ENCODE measurements around the gene MAN1C1. TPM values are rescaled to one million over a fixed set of nuclear protein-coding genes. Genes with fewer than 3 reads are reported as not detected.

Gene MAN1C1
- total and polyA plus RNA-seq, 10 of the 15 experiments (the other 5 are each of a cell fraction or from before 2014, with no cell fraction given): 0.12 to 0.56 (median 0.22) TPM; not detected in 3

DNA sequence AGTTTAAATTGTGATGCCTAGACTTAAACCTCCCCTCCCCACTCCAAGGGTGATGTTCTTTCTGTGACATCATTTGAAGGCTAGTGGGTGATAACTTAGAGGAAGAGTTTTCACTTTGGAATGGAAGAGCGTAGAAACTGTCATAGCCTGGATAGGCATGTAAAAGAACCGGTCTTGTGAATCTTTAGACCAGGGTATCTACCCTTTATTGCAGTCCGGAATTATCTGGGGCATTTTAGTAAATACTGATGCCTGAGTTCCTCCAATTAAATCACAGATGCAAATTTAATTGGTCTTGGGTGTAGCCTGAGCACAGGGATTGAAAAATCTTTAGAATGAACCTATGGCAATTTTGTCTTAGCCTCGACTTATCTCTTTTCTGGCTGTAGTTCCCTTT, 24.7 kb downstream of the MAN1C1 start:
- intact Hi-C loops (cut with micrococcal nuclease; ENCODE audit: unreplicated experiment): no loop called here
- 56% methylated on average over 4 of the region's 4 CpGs for WGBS (ENCODE audit: insufficient coverage, insufficient replicate concordance, low lambda C conversion rate, missing lambda C conversion rate)
- SMC1A ChIA-PET (ENCODE audit: uncharacterized antibody, unreplicated experiment): interaction anchor here (0.6 kb wide), 1 partner anchor 373 kb away, joined by 4 read pairs; no protein-coding TSS in a partner anchor
- no peak overlapping the region for H3K4me3 ChIP-seq
- H3K36me3 ChIP-seq (ENCODE audit: control insufficient read depth in 2 of 2, insufficient read depth in 2 of 2, low read length in 1 of 2): no peaks in the 10 kb centered on the region
- peaks cover 1% of the 10 kb centered on the region; the same call in 2 of the 3 replicates for H3K9me3 ChIP-seq (replicated peaks; ENCODE audit: control insufficient read depth, insufficient read depth, low read length)
- FAIRE-seq: no peak
- no peak overlapping the region for H3K4me2 ChIP-seq (ENCODE audit: control insufficient read depth, insufficient read depth)
- in situ Hi-C loops (cut with MboI): no loop called here
- RAD21 ChIA-PET (ENCODE audit: unreplicated experiment): no interaction called here
- H2AFZ ChIP-seq (ENCODE audit: control insufficient read depth, low read depth, low read length): no peak overlapping the region
- DNase-seq (ENCODE audit: low read depth, low spot score): no peak
- H4K20me1 ChIP-seq (ENCODE audit: control insufficient read depth, insufficient read depth): no peaks in the 10 kb centered on the region
- H3K9ac ChIP-seq (ENCODE audit: control insufficient read depth, insufficient read depth, low read length): no peak overlapping the region
- CTCF ChIA-PET: no interaction called here
- ATAC-seq: no peak
- POLR2A ChIA-PET: no interaction called here
- BruUV-seq (replicated peaks): no TSS peak
- TF ChIP-seq NBN (IDR thresholded peaks at IDR 0.05): no peak
- no peak for TF ChIP-seq MYB (IDR thresholded peaks at IDR 0.05; ENCODE audit: borderline replicate concordance, low read depth, low read length)
- no peak for TF ChIP-seq ASH2L (IDR thresholded peaks at IDR 0.05; ENCODE audit: borderline replicate concordance, low read depth)
- no peak for TF ChIP-seq NFIC (IDR thresholded peaks at IDR 0.05; ENCODE audit: low read depth, low read length)
- no peak for TF ChIP-seq HDGF (IDR thresholded peaks at IDR 0.05)
- TF ChIP-seq RB1 (IDR thresholded peaks at IDR 0.05; ENCODE audit: borderline replicate concordance): no peak
- no peak for TF ChIP-seq YBX1 (IDR thresholded peaks at IDR 0.05)
- H3K27me3 ChIP-seq (replicated peaks in 1 of 2; ENCODE audit: control insufficient read depth in 2 of 2, insufficient read depth in 2 of 2, low read length in 1 of 2): peaks cover 0 to 4% of the 10 kb centered on the region in 2 experiments; a peak in 1 of 4 replicates
- no peak overlapping the region for H3K27ac ChIP-seq (ENCODE audit: control insufficient read depth, insufficient read depth)
- H3K4me1 ChIP-seq (ENCODE audit: control insufficient read depth, insufficient read depth, low read length): no peaks in the 10 kb centered on the region; the same call in 1 of the 2 replicates
- no peaks in the 10 kb centered on the region for H3K79me2 ChIP-seq (ENCODE audit: control insufficient read depth, insufficient read depth, low read length)

DNA sequence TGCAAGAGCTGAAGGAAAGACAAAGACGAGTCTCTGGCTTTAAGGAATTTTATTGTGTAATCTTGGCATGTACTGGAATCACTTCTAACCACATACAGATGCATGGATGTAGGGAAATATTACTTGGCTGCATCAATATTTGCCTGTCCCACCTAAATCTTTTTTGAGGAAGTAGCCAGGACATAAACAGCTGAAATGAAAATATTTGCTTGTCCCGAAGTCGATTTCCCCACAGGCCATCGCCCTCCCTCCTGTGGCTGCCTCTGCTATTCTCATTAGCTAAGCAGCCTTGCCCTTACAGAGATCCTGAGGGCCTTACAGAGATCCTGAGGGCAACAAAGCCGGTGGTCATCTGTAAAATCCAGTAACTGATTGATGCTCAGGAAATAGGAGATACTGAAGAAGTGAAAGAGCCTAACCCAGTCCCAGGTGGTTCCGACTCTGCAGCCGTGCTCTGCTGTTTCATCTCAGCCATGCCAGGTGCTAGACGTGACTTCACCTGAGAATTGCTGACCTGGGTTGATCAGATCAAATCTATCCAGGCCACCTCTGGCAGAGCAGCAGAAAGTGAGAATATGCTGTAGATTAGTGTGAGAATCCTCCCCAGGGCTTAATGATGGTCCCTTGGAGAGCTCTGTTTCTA, 25.5 kb downstream of the MAN1C1 start:
- SMC1A ChIA-PET (ENCODE audit: uncharacterized antibody, unreplicated experiment): no interaction called here
- 7% methylated on average over 8 of the region's 8 CpGs for WGBS (ENCODE audit: insufficient coverage, insufficient replicate concordance, low lambda C conversion rate, missing lambda C conversion rate)
- Histone ChIP-seq H3K79me2 (ENCODE audit: control insufficient read depth, insufficient read depth, low read length) (no peaks in the 10 kb centered on the region), H3K4me3 (no peak overlapping the region), H3K4me2 (ENCODE audit: control insufficient read depth, insufficient read depth) (no peak overlapping the region), H4K20me1 (ENCODE audit: control insufficient read depth, insufficient read depth) (no peaks in the 10 kb centered on the region), H3K9me3 (replicated peaks; ENCODE audit: control insufficient read depth, insufficient read depth, low read length) (no peaks in the 10 kb centered on the region; the same call in 2 of the 3 replicates), H3K27me3 (replicated peaks in 1 of 2; ENCODE audit: control insufficient read depth in 2 of 2, insufficient read depth in 2 of 2, low read length in 1 of 2) (peaks cover 2 to 4% of the 10 kb centered on the region in 2 experiments; a peak in 1 of 4 replicates), H3K4me1 (ENCODE audit: control insufficient read depth, insufficient read depth, low read length) (no peaks in the 10 kb centered on the region; the same call in 1 of the 2 replicates), H3K27ac (ENCODE audit: control insufficient read depth, insufficient read depth) (no peak overlapping the region), H3K9ac (ENCODE audit: control insufficient read depth, insufficient read depth, low read length) (no peak overlapping the region), H3K36me3 (ENCODE audit: control insufficient read depth in 2 of 2, insufficient read depth in 2 of 2, low read length in 1 of 2) (no peaks in the 10 kb centered on the region), H2AFZ (ENCODE audit: control insufficient read depth, low read depth, low read length) (no peak overlapping the region)
- no peak for DNase-seq (ENCODE audit: low read depth, low spot score)
- intact Hi-C loops (cut with micrococcal nuclease; ENCODE audit: unreplicated experiment) (no loop called here), in situ Hi-C loops (cut with MboI) (no loop called here)
- ATAC-seq: peak; percentile 70
- no peak for FAIRE-seq
- RAD21 ChIA-PET (ENCODE audit: unreplicated experiment): no interaction called here
- CTCF ChIA-PET: no interaction called here
- POLR2A ChIA-PET: interaction anchor here (0.5 kb wide), 1 partner anchor 17 kb away, joined by 10 read pairs; no protein-coding TSS in a partner anchor
- no TSS peak for BruUV-seq (replicated peaks)
- TF ChIP-seq CHD4 (IDR thresholded peaks at IDR 0.05) (no peak), CHD2 (IDR thresholded peaks at IDR 0.05; ENCODE audit: borderline replicate concordance, low read depth, low read length) (no peak), IKZF2 (IDR thresholded peaks at IDR 0.05) (no peak), LARP7 (IDR thresholded peaks at IDR 0.05) (no peak), RUNX3 (IDR thresholded peaks at IDR 0.05; ENCODE audit: low read length) (no peak)
- TF ChIP-seq, protein P1, sequence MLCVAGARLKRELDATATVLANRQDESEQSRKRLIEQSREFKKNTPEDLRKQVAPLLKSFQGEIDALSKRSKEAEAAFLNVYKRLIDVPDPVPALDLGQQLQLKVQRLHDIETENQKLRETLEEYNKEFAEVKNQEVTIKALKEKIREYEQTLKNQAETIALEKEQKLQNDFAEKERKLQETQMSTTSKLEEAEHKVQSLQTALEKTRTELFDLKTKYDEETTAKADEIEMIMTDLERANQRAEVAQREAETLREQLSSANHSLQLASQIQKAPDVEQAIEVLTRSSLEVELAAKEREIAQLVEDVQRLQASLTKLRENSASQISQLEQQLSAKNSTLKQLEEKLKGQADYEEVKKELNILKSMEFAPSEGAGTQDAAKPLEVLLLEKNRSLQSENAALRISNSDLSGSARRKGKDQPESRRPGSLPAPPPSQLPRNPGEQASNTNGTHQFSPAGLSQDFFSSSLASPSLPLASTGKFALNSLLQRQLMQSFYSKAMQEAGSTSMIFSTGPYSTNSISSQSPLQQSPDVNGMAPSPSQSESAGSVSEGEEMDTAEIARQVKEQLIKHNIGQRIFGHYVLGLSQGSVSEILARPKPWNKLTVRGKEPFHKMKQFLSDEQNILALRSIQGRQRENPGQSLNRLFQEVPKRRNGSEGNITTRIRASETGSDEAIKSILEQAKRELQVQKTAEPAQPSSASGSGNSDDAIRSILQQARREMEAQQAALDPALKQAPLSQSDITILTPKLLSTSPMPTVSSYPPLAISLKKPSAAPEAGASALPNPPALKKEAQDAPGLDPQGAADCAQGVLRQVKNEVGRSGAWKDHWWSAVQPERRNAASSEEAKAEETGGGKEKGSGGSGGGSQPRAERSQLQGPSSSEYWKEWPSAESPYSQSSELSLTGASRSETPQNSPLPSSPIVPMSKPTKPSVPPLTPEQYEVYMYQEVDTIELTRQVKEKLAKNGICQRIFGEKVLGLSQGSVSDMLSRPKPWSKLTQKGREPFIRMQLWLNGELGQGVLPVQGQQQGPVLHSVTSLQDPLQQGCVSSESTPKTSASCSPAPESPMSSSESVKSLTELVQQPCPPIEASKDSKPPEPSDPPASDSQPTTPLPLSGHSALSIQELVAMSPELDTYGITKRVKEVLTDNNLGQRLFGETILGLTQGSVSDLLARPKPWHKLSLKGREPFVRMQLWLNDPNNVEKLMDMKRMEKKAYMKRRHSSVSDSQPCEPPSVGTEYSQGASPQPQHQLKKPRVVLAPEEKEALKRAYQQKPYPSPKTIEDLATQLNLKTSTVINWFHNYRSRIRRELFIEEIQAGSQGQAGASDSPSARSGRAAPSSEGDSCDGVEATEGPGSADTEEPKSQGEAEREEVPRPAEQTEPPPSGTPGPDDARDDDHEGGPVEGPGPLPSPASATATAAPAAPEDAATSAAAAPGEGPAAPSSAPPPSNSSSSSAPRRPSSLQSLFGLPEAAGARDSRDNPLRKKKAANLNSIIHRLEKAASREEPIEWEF (IDR thresholded peaks at IDR 0.05; ENCODE audit: insufficient replicate concordance, low read depth, low read length): no peak

All from GM12878 (cell line).